DMS53 treated with DMSO at 0.1 percent for 48 hours (cell line): ENCODE data around the gene RNF25.

ENCODE experiments used
- DNase-seq: peaks from one replicate; lab custom pipeline; 2025; ENCODE audit not compliant: unreplicated experiment; lab: John Stamatoyannopoulos, UW

RNF25 gene

DNA sequence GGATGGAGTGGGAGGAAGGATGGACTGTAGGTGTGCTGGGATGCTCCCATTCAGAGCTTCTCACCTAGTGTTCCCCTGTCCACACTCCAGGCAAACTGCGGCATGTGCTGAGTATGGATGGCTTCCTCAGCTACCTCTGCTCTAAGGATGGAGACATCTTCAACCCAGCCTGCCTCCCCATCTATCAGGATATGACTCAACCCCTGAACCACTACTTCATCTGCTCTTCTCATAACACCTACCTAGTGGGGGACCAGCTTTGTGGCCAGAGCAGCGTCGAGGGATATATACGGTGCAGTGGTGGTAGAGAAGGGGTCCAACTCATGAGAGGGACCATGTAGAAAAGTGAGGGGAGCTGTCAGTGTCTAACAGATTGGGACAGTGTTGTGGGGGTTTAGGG, 43.9 kb downstream of the RNF25 start:
- DNase-seq = no peak

DNA sequence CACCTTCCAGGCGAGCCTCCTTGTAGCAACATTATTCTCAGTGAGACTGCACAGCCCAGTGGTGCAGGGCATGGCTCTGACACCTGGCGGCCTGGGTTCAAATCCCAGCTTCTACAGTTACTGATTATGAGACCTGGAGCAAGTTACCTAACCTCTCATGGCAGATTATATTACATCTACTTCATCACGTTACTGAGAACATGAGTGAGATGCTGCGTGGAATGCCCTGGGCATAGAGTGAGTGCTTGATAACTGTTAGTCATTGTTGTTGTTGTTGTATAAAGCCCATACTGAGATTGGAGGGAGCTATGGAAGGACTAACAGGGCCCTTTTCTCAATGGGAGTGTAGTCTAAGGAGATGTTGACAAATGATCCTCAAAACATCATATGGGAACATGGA, 45.4 kb downstream of the RNF25 start:
- DNase-seq = no peak

DNA sequence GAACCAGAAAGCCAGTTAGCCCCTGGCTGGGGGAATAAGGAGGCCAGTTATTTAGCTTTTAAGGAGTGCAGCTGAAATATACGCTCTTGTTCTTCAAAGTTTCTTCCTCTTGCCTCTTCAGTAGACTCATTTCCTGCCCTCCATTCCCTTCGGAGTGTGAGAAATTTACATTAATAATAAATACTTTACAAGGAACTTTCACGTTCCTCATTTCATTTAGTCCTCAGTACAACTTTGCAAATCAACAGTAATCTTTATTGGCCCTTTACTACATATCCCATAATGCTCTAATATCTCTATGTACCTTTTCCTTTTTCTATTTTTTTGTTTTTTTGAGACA, 48.5 kb downstream of the RNF25 start:
- no peak for DNase-seq

- DNase-seq = no peak
These were observed 49.0 kb downstream of the RNF25 start for GRCh38 chr2:218622606-218623365.

DNA sequence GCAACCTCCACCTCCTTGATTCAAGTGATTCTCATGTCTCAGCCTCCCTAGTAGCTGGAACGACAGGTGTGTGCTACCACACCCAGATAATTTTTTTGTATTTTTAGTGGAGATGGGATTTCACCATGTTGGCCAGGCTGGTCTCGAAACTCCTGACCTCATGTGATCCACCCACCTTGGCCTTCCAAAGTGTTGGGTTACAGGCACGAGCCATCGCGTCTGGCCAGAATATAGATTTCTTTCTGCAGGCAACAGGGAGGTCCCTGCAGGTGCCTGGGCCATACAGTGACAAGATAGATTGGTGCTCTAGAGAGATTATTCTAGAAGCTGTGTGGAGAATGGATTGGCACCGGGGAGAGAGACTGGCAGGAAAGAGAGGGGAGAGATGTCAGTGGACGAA, 50.8 kb downstream of the RNF25 start:
- no peak for DNase-seq

DNA sequence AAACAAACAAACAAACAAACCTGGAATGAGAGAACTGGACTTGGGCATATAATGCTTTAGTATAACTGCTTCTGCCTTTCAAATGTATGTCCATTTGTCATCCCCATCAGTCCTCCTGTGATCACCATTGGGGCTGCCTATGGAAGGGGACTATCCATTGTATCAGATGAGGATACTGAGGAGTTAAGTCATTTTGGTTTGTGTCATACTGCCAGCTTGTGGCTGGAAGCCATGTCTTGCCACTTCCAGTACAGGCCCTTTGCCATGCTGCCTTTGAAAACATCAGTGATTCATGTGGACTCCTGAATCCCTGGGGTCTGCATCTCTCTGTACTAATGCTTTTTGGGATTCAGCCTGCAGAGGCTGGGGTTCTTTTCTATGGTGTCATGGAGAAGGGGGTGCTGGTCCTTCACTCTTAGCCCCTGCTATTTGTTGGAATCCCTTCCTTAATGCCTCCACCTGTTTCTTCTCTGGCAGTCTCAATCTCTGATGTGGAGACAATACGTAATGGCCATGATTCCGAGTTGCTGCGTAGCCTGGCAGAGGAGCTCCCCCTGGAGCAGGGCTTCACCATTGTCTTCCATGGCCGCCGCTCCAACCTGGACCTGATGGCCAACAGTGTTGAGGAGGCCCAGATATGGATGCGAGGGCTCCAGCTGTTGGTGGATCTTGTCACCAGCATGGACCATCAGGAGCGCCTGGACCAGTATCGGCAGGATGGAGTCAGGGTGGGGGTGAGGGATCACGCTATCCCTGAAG, 53.5 kb downstream of the RNF25 start:
- DNase-seq = no peak

GRCh38 chr2:218615868-218616315, 55.9 kb downstream of the RNF25 start:
- DNase-seq = no peak
